ENCODE measurements around the gene FKBP11.
A peak's percentile ranks its signal among the peaks of the same experiment; 100 is the strongest.

FKBP11 gene

GRCh38 chr12:48925304-48926011 is at the start of gene FKBP11:
FKBP11 (minus strand) TSS chr12:48925492; CDS start chr12:48925428, 64 bp downstream.
- DNase-seq (ENCODE audit: low read depth in 3 of 3): peak; percentile 44 to 56 (median 54)

GRCh38 chr12:48973941-48974673 is 48.8 kb upstream of the FKBP11 start:
- DNase-seq (ENCODE audit: low read depth in 3 of 3): no peak

GRCh38 chr12:48973531-48973930 is 48.2 kb upstream of the FKBP11 start:
- no peak for DNase-seq (ENCODE audit: low read depth in 3 of 3)

- DNase-seq (ENCODE audit: low read depth in 3 of 3): no peak
These were observed 47.7 kb upstream of the FKBP11 start for GRCh38 chr12:48972952-48973483.

- DNase-seq (ENCODE audit: low read depth in 3 of 3): no peak
These were observed 47.1 kb upstream of the FKBP11 start for GRCh38 chr12:48972213-48972951.

GRCh38 chr12:48970702-48971334 is 45.5 kb upstream of the FKBP11 start:
- no peak for DNase-seq (ENCODE audit: low read depth in 3 of 3)

- DNase-seq (ENCODE audit: low read depth in 3 of 3): no peak
These were observed 44.8 kb upstream of the FKBP11 start for GRCh38 chr12:48969833-48970701.

- DNase-seq (ENCODE audit: low read depth in 3 of 3): no peak
These were observed 44.0 kb upstream of the FKBP11 start for GRCh38 chr12:48969160-48969771.

- no peak for DNase-seq (ENCODE audit: low read depth in 3 of 3)
These were observed 43.2 kb upstream of the FKBP11 start for GRCh38 chr12:48968467-48968866.

GRCh38 chr12:48967991-48968390 is 42.7 kb upstream of the FKBP11 start:
- DNase-seq (ENCODE audit: low read depth in 3 of 3): no peak

GRCh38 chr12:48966177-48966895 is 41.0 kb upstream of the FKBP11 start:
- DNase-seq (ENCODE audit: low read depth in 3 of 3): no peak

- DNase-seq (ENCODE audit: low read depth in 3 of 3): no peak
These were observed 40.1 kb upstream of the FKBP11 start for GRCh38 chr12:48965298-48965838.

- no peak for DNase-seq (ENCODE audit: low read depth in 3 of 3)
These were observed 36.5 kb upstream of the FKBP11 start for GRCh38 chr12:48961801-48962200.

- DNase-seq (ENCODE audit: low read depth in 3 of 3): no peak
These were observed 36.0 kb upstream of the FKBP11 start for GRCh38 chr12:48961331-48961730.

- DNase-seq (ENCODE audit: low read depth in 3 of 3): no peak
These were observed 35.5 kb upstream of the FKBP11 start for GRCh38 chr12:48960834-48961233.

GRCh38 chr12:48958049-48958388 is 32.7 kb upstream of the FKBP11 start:
- no peak for DNase-seq (ENCODE audit: low read depth in 3 of 3)

- DNase-seq (ENCODE audit: low read depth in 3 of 3): peak; percentile 82 to 94 (median 86)
These were observed 32.1 kb upstream of the FKBP11 start, which contains the start of gene ARF3 for GRCh38 chr12:48957141-48958048. ARF3 (minus strand) TSS chr12:48957487; CDS start chr12:48941095, 16,392 bp downstream.
